ENCODE measurements around the gene PDZRN3.

Gene PDZRN3

GRCh38 chr3:73492186-73492585 is 132.6 kb downstream of the PDZRN3 start:
- Mint-ChIP-seq H3K27ac (peak overlapping the region; percentile 69 to 90 (median 86)), H3K4me1 (peaks cover 74% of the 10 kb centered on the region), H3K4me3 (no peak overlapping the region), H3K36me3 (ENCODE audit: low read depth) (no peaks in the 10 kb centered on the region), H3K9me3 (no peaks in the 10 kb centered on the region), H3K27me3 (ENCODE audit: low read depth) (peaks cover 3% of the 10 kb centered on the region)
- TF ChIP-seq, protein P1, sequence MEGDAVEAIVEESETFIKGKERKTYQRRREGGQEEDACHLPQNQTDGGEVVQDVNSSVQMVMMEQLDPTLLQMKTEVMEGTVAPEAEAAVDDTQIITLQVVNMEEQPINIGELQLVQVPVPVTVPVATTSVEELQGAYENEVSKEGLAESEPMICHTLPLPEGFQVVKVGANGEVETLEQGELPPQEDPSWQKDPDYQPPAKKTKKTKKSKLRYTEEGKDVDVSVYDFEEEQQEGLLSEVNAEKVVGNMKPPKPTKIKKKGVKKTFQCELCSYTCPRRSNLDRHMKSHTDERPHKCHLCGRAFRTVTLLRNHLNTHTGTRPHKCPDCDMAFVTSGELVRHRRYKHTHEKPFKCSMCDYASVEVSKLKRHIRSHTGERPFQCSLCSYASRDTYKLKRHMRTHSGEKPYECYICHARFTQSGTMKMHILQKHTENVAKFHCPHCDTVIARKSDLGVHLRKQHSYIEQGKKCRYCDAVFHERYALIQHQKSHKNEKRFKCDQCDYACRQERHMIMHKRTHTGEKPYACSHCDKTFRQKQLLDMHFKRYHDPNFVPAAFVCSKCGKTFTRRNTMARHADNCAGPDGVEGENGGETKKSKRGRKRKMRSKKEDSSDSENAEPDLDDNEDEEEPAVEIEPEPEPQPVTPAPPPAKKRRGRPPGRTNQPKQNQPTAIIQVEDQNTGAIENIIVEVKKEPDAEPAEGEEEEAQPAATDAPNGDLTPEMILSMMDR (IDR thresholded peaks at IDR 0.05; ENCODE audit: unreplicated experiment in 3 of 3), result no peak

- TF ChIP-seq, protein P1 (IDR thresholded peaks at IDR 0.05; ENCODE audit: unreplicated experiment in 3 of 3), result no peak
Observed at GRCh38 chr3:73491287-73491662, 133.5 kb downstream of the PDZRN3 start.

GRCh38 chr3:73490453-73491286 is 134.1 kb downstream of the PDZRN3 start:
- Mint-ChIP-seq H3K36me3 (ENCODE audit: low read depth) (no peaks in the 10 kb centered on the region), H3K9me3 (no peaks in the 10 kb centered on the region), H3K4me3 (peak overlapping the region in 1 of 3 experiments; percentile 56), H3K27ac (peak overlapping the region; percentile 86 to 97 (median 94)), H3K4me1 (peaks cover 82% of the 10 kb centered on the region), H3K27me3 (ENCODE audit: low read depth) (peaks cover 3% of the 10 kb centered on the region)
- TF ChIP-seq, protein P1 (IDR thresholded peaks at IDR 0.05; ENCODE audit: unreplicated experiment in 3 of 3), result no peak

More at GRCh38 chr3:73491287-73491662, 133.5 kb downstream of the PDZRN3 start:
- no peaks in the 10 kb centered on the region for H3K9me3 Mint-ChIP-seq
- H3K27me3 Mint-ChIP-seq (ENCODE audit: low read depth), result peaks cover 3% of the 10 kb centered on the region
- peaks cover 79% of the 10 kb centered on the region for H3K4me1 Mint-ChIP-seq
- H3K27ac Mint-ChIP-seq, result peak overlapping the region; percentile 86 to 97 (median 94)
- H3K36me3 Mint-ChIP-seq (ENCODE audit: low read depth), result no peaks in the 10 kb centered on the region
- H3K4me3 Mint-ChIP-seq, result peak overlapping the region; percentile 7 to 56 (median 13)

DNA sequence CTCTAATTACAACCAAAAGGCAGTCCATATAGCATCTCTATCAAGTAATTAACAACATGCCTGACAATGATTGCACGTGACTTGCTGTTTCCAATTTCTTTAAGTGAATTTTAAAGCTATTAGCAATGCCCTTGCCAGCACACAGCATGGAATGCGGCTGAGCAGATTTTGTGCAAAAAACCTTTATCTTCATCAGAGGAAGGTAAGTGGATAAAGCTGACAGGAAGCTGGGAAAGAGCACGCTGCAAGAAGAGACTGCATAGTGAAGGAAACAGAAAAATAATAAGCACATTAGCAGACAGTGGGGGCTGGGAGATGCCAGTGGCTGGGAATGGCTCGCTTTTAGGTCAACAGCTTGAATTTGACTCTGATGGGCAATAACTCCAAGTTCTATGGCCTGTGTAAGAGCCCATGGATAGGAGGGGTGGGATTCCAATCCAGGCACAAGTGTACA is 138.8 kb downstream of the PDZRN3 start:
- no peaks in the 10 kb centered on the region for H3K9me3 Mint-ChIP-seq
- no peak overlapping the region for H3K4me3 Mint-ChIP-seq
- peak overlapping the region in 1 of 3 experiments; percentile 28 for H3K27ac Mint-ChIP-seq
- H3K27me3 Mint-ChIP-seq (ENCODE audit: low read depth), result no peaks in the 10 kb centered on the region
- peaks cover 82% of the 10 kb centered on the region for H3K4me1 Mint-ChIP-seq
- no peaks in the 10 kb centered on the region for H3K36me3 Mint-ChIP-seq (ENCODE audit: low read depth)
- TF ChIP-seq, protein P1 (IDR thresholded peaks at IDR 0.05; ENCODE audit: unreplicated experiment in 3 of 3), result no peak

DNA sequence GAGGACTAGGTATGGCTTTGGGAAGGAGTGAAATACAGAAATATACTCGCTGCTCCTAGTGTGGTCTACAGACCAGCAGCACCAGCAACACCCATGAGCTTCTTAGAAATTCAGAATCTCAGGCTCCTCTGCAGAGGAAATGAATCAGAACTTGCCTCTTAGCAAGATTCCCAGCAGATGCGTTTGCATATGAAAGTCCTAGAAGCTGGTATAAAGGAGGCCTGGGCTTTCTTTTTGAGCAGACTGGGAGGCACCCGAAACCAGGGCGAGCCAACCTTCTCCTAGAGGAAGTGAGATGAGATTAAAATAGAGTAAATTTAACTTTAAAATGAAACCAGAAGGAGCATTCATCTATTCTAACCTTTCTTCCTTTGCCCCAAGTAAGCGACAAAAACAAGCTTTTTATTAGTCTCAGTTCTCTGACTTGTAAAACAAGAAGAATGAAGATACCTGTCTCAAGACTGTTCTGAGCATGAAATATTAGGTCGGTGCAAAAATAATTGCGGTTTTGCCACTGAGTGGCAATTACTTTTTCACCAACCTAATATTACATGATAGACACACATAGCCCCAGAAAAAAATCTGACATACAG is 140.0 kb downstream of the PDZRN3 start:
- H3K4me1 Mint-ChIP-seq, result peaks cover 82% of the 10 kb centered on the region
- no peaks in the 10 kb centered on the region for H3K27me3 Mint-ChIP-seq (ENCODE audit: low read depth)
- H3K9me3 Mint-ChIP-seq, result no peaks in the 10 kb centered on the region
- H3K4me3 Mint-ChIP-seq, result no peak overlapping the region
- H3K36me3 Mint-ChIP-seq (ENCODE audit: low read depth), result no peaks in the 10 kb centered on the region
- TF ChIP-seq, protein P1 (IDR thresholded peaks at IDR 0.05; ENCODE audit: unreplicated experiment in 3 of 3), result no peak
- no peak overlapping the region for H3K27ac Mint-ChIP-seq
